A549 treated with AZD9567 at 1 μM for 4 hours (cell line): ENCODE results near the gene TAF11L2. TPM values are rescaled to one million over a fixed set of nuclear protein-coding genes. Genes with fewer than 3 reads are reported as not detected.

ENCODE experiments used
- total RNA-seq: library from RNA; stranded (reverse); fragments of 200-300 nt; extraction: Qiagen RNA extraction; gene quantifications from 5 replicates; pipeline ENCODE4 v1.2.3, GENCODE V29; 2022; ENCODE audit not compliant: insufficient read depth

TAF11L2 gene
- total RNA-seq = not detected in 5 replicates

GRCh38 chr5:17497931-17498330 is at the start of gene TAF11L2:
TSS of gene TAF11L2 (plus strand) at chr5:17498231.

GRCh38 chr5:17518067-17518466 is 20.0 kb downstream of the TAF11L2 start, which contains the start of gene TAF11L3:
TSS of gene TAF11L3 (plus strand) at chr5:17518367.

GRCh38 chr5:17521501-17521900 is 23.5 kb downstream of the TAF11L2 start, which contains the start of gene TAF11L4:
TSS of gene TAF11L4 (plus strand) at chr5:17521801.

GRCh38 chr5:17524935-17525334 is 26.9 kb downstream of the TAF11L2 start, which contains the start of gene TAF11L5:
TSS of gene TAF11L5 (plus strand) at chr5:17525235.

GRCh38 chr5:17528369-17528768 is 30.3 kb downstream of the TAF11L2 start, which contains the start of gene TAF11L6:
TSS of gene TAF11L6 (plus strand) at chr5:17528669.

Other genes starting within 250 kb of the TAF11L2 start
- gene TAF11L3, start 20.1 kb downstream of the TAF11L2 start, total RNA-seq = not detected in 5 replicates
- not detected in 5 replicates for gene TAF11L4, start 23.6 kb downstream of the TAF11L2 start, total RNA-seq
- not detected in 5 replicates for gene TAF11L5, start 27.0 kb downstream of the TAF11L2 start, total RNA-seq
- gene TAF11L6, start 30.4 kb downstream of the TAF11L2 start, total RNA-seq = not detected in 5 replicates
- gene TAF11L7, start 87.5 kb downstream of the TAF11L2 start, total RNA-seq = not detected in 5 replicates
- not detected in 5 replicates for gene TAF11L8, start 92.7 kb downstream of the TAF11L2 start, total RNA-seq
- not detected in 5 replicates for gene TAF11L9, start 96.2 kb downstream of the TAF11L2 start, total RNA-seq
- gene TAF11L10, start 99.6 kb downstream of the TAF11L2 start, total RNA-seq = not detected in 5 replicates
- 0.10 TPM in 2 of 5 replicates, not detected in the others for gene TAF11L11, start 106.0 kb downstream of the TAF11L2 start, total RNA-seq
- gene TAF11L12, start 112.2 kb downstream of the TAF11L2 start, total RNA-seq = 0.14 TPM in 1 of 5 replicates, not detected in the others
- gene TAF11L13, start 133.9 kb downstream of the TAF11L2 start, total RNA-seq = not detected in 5 replicates
- not detected in 5 replicates for gene TAF11L14, start 136.2 kb downstream of the TAF11L2 start, total RNA-seq